CD4-positive, alpha-beta T cell treated with Interleukin-10 for 1 hour (primary cell): ENCODE measurements around the gene ADGRG1.
A peak's percentile ranks its signal among the peaks of the same experiment; 100 is the strongest.

Experiments
- DNase-seq: peaks from one replicate; pipeline ENCODE4 v3.0.0-alpha.2; 2020

The ADGRG1 gene

GRCh38 chr16:57606147-57606846 lies 22.1 kb upstream of the ADGRG1 start:
- no peak for DNase-seq

GRCh38 chr16:57606847-57607501 lies 21.5 kb upstream of the ADGRG1 start:
- DNase-seq: no peak

- DNase-seq: no peak
Observed at GRCh38 chr16:57607676-57608461, 20.6 kb upstream of the ADGRG1 start.

- no peak for DNase-seq
Observed at GRCh38 chr16:57608462-57609113, 19.8 kb upstream of the ADGRG1 start.

- DNase-seq: peak; percentile 67
Observed at GRCh38 chr16:57609541-57610401, 18.7 kb upstream of the ADGRG1 start.

GRCh38 chr16:57610611-57611010 lies 17.8 kb upstream of the ADGRG1 start:
- DNase-seq: no peak

GRCh38 chr16:57611181-57611580 lies 17.2 kb upstream of the ADGRG1 start:
- no peak for DNase-seq

GRCh38 chr16:57611706-57612105 lies 16.7 kb upstream of the ADGRG1 start:
- no peak for DNase-seq

- DNase-seq: no peak
Observed at GRCh38 chr16:57612494-57612893, 15.9 kb upstream of the ADGRG1 start.

- DNase-seq: no peak
Observed at GRCh38 chr16:57613514-57613913, 14.9 kb upstream of the ADGRG1 start.

- DNase-seq: no peak
Observed at GRCh38 chr16:57614536-57614935, 13.9 kb upstream of the ADGRG1 start.

- no peak for DNase-seq
Observed at GRCh38 chr16:57614944-57615343, 13.5 kb upstream of the ADGRG1 start.

- DNase-seq: no peak
Observed at GRCh38 chr16:57615813-57616212, 12.6 kb upstream of the ADGRG1 start.

- no peak for DNase-seq
Observed at GRCh38 chr16:57616241-57616640, 12.2 kb upstream of the ADGRG1 start.

GRCh38 chr16:57616876-57617275 lies 11.6 kb upstream of the ADGRG1 start:
- no peak for DNase-seq

- DNase-seq: peak; percentile 18
Observed at GRCh38 chr16:57617604-57618111, 10.8 kb upstream of the ADGRG1 start.

GRCh38 chr16:57618296-57619132 lies 9.9 kb upstream of the ADGRG1 start:
- DNase-seq: no peak

GRCh38 chr16:57619133-57619605 lies 9.3 kb upstream of the ADGRG1 start:
- DNase-seq: no peak

GRCh38 chr16:57619606-57620334 lies 8.7 kb upstream of the ADGRG1 start:
- no peak for DNase-seq
